Ishikawa (cell line): ENCODE results near the gene RICTOR.

Source experiments
- CEBPB ChIP-seq: IDR thresholded peaks from 2 replicates; pipeline ENCODE4 v1.6.1; 2012
- CREB1 ChIP-seq: IDR thresholded peaks from 2 replicates; pipeline ENCODE4 v1.6.1; 2012; ENCODE audit warnings: low read depth
- EGR1 ChIP-seq: IDR thresholded peaks from 2 replicates; pipeline ENCODE4 v1.6.1; 2012
- EP300 ChIP-seq: IDR thresholded peaks from 2 replicates; pipeline ENCODE4 v1.6.1; 2012; ENCODE audit warnings: borderline replicate concordance
- FOXM1 ChIP-seq: IDR thresholded peaks from 2 replicates; pipeline ENCODE4 v1.6.1; 2012; ENCODE audit warnings: low read depth, borderline replicate concordance
- NFIC ChIP-seq: IDR thresholded peaks from 2 replicates; pipeline ENCODE4 v1.6.1; 2012
- RAD21 ChIP-seq: IDR thresholded peaks from 2 replicates; pipeline ENCODE4 v1.6.1; 2012; ENCODE audit warnings: low read depth
- TAF1 ChIP-seq: IDR thresholded peaks from 2 replicates; pipeline ENCODE4 v1.6.1; 2012; ENCODE audit warnings: low read depth, mild to moderate bottlenecking
- TCF12 ChIP-seq: IDR thresholded peaks from 2 replicates; pipeline ENCODE4 v1.6.1; 2012; ENCODE audit warnings: low read depth
- TEAD4 ChIP-seq: IDR thresholded peaks from 2 replicates; pipeline ENCODE4 v1.6.1; 2012
- USF1 ChIP-seq: IDR thresholded peaks from 2 replicates; pipeline ENCODE4 v1.6.1; 2012
- YY1 ChIP-seq: IDR thresholded peaks from 2 replicates; pipeline ENCODE4 v1.6.1; 2012; ENCODE audit warnings: low read depth
- ZBTB7A ChIP-seq: IDR thresholded peaks from 2 replicates; pipeline ENCODE4 v1.6.1; 2012; ENCODE audit warnings: low read depth
- TF ChIP-seq, protein P1 (sequence below): IDR thresholded peaks from 2 replicates; pipeline ENCODE4 v1.6.1; 2012; ENCODE audit warnings: low read depth, mild to moderate bottlenecking
- TF ChIP-seq, protein P2 (sequence below): IDR thresholded peaks from 2 replicates; pipeline ENCODE4 v1.6.1; 2012

RICTOR gene

GRCh38 chr5:39058178-39058921 is 15.8 kb downstream of the RICTOR start:
- TF ChIP-seq YY1 (no peak), TAF1 (no peak)
- TF ChIP-seq, protein P1, sequence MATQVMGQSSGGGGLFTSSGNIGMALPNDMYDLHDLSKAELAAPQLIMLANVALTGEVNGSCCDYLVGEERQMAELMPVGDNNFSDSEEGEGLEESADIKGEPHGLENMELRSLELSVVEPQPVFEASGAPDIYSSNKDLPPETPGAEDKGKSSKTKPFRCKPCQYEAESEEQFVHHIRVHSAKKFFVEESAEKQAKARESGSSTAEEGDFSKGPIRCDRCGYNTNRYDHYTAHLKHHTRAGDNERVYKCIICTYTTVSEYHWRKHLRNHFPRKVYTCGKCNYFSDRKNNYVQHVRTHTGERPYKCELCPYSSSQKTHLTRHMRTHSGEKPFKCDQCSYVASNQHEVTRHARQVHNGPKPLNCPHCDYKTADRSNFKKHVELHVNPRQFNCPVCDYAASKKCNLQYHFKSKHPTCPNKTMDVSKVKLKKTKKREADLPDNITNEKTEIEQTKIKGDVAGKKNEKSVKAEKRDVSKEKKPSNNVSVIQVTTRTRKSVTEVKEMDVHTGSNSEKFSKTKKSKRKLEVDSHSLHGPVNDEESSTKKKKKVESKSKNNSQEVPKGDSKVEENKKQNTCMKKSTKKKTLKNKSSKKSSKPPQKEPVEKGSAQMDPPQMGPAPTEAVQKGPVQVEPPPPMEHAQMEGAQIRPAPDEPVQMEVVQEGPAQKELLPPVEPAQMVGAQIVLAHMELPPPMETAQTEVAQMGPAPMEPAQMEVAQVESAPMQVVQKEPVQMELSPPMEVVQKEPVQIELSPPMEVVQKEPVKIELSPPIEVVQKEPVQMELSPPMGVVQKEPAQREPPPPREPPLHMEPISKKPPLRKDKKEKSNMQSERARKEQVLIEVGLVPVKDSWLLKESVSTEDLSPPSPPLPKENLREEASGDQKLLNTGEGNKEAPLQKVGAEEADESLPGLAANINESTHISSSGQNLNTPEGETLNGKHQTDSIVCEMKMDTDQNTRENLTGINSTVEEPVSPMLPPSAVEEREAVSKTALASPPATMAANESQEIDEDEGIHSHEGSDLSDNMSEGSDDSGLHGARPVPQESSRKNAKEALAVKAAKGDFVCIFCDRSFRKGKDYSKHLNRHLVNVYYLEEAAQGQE: no peak

GRCh38 chr5:39057734-39058133 is 16.5 kb downstream of the RICTOR start:
- no peak for TF ChIP-seq EGR1
- TF ChIP-seq TAF1: no peak
- TF ChIP-seq EP300: no peak
- TF ChIP-seq CEBPB: no peak
- TF ChIP-seq RAD21: no peak

- TF ChIP-seq CEBPB (no peak), EGR1 (no peak)
- TF ChIP-seq, protein P2, sequence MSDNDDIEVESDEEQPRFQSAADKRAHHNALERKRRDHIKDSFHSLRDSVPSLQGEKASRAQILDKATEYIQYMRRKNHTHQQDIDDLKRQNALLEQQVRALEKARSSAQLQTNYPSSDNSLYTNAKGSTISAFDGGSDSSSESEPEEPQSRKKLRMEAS: no peak
These were observed 18.3 kb downstream of the RICTOR start for GRCh38 chr5:39055768-39056398.

DNA sequence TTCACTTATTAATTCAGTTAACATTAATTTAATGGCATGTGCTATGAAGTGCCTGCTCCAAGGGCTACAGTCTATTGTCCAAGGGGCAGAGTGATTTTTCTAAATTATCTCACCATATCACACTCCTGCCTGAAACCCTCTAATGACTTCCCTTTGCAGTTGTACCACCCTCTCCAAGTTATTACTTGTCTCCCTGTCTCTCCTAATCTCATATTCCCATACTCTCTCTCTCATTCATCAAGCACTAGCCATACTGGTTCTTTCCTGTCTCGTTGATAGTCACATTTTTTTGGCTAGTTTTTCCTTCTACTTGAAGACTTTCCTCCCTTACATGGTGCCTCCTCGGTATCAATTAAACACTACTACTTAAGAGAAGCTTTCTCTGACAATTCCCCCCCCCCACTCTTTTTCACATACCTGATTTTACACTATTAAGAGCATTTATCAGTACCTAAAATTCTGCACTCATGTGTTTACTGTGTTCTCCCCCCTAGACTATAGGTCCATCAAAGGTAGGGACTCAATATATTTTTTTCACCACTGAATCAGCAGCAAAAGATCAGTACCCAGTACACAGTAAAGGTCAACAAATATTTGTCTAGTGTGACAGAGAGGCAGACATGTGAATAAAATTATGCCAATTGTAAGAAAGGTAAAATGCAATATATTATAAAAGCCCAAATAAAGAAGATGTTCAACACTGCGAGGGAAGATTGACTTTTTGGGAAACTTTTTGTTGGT is 19.0 kb downstream of the RICTOR start:
- TF ChIP-seq RAD21: no peak
- TF ChIP-seq TEAD4: no peak
- TF ChIP-seq ZBTB7A: no peak
- TF ChIP-seq EGR1: no peak
- no peak for TF ChIP-seq FOXM1
- no peak for TF ChIP-seq CREB1
- TF ChIP-seq, protein P2: no peak
- TF ChIP-seq YY1: no peak
- TF ChIP-seq EP300: no peak
- no peak for TF ChIP-seq CEBPB
- TF ChIP-seq TCF12: no peak
- TF ChIP-seq NFIC: no peak
- no peak for TF ChIP-seq TAF1

DNA sequence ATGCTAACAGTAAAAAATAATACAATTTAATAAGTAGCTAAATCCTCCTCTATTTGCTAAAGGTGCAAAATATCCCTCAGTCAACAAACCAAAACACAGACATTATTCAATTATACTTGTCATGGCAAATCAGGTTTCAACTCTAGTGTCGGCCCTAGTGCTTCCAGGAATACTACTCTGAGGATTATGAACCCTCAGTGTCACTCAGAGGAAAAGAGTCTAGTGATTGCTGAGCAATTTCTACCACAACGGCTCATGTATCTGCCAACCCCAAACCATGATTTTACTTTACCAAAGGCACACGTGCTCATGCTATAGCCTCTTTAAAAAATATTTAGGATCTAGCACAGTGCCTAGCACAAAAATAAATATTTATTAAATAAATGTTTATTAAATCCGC is 21.0 kb downstream of the RICTOR start:
- TF ChIP-seq FOXM1 (no peak), USF1 (no peak), EGR1 (no peak), EP300 (no peak), TEAD4 (no peak), TAF1 (no peak), ZBTB7A (no peak), CEBPB (no peak), NFIC (no peak), RAD21 (no peak), CREB1 (no peak), TCF12 (no peak), YY1 (no peak)
- TF ChIP-seq, protein P2: no peak
- TF ChIP-seq, protein P1: no peak

DNA sequence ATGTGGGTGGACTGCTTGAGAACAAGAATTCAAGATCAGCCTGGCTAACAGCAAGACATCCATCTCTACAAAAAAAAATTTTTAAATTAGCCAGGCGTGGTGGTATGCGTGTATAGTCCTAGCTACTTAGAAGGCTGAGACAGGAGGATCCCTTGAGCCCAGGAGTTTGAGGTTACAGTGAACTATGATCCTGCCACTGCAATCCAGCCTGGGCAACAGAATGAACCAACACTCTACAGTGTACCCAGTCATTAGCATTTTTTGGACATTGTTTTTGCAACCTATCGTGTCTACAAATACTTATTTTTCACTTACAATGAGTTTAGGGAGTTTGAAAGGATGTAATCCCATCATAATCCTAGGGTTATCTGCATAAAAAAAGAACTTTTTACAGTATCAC is 22.1 kb downstream of the RICTOR start:
- TF ChIP-seq CREB1 (no peak), RAD21 (no peak)
